Measurements from ENCODE around the gene HSPA9. TPM values are rescaled to one million over a fixed set of nuclear protein-coding genes. Genes with fewer than 3 reads are reported as not detected.

Gene HSPA9
- total and polyA plus RNA-seq, 2 of the 8 experiments (the other 6 are each of a cell fraction or from before 2014, with no cell fraction given) = 191 to 395 TPM

- no peak for TF ChIP-seq POU5F1 (IDR thresholded peaks at IDR 0.05; ENCODE audit: low read depth, low read length)
- TF ChIP-seq CEBPB (IDR thresholded peaks at IDR 0.05; ENCODE audit: low read depth, low read length) = no peak
- TF ChIP-seq TAF1 (IDR thresholded peaks at IDR 0.05; ENCODE audit: low read depth, low read length) = no peak
- TF ChIP-seq CTCF (IDR thresholded peaks at IDR 0.05; ENCODE audit: control extremely low read depth in 1 of 3, insufficient read depth in 1 of 3, low read depth in 1 of 3, low read length in 3 of 3) = no peak
- TF ChIP-seq KDM4A (IDR thresholded peaks at IDR 0.05; ENCODE audit: low read depth, low read length, severe bottlenecking) = no peak
- no peak for TF ChIP-seq CHD2 (IDR thresholded peaks at IDR 0.05; ENCODE audit: low read length)
- TF ChIP-seq EZH2 (IDR thresholded peaks at IDR 0.05; ENCODE audit: low read depth, low read length, severe bottlenecking) = no peak
- TF ChIP-seq HDAC2 (IDR thresholded peaks at IDR 0.05; ENCODE audit: borderline replicate concordance in 1 of 2, low read depth in 2 of 2, low read length in 2 of 2) = no peak
- no peak for TF ChIP-seq BACH1 (IDR thresholded peaks at IDR 0.05; ENCODE audit: low read length)
Measured at GRCh38 chr5:138541511-138542179, 33.6 kb downstream of the HSPA9 start (continued).
